Epithelial cell of proximal tubule (primary cell): ENCODE measurements around the gene AP1B1. TPM values are rescaled to one million over a fixed set of nuclear protein-coding genes. Genes with fewer than 3 reads are reported as not detected.

ENCODE experiments used
- DNase-seq: peaks from one replicate; pipeline ENCODE4 v3.0.0-alpha.2; 2011; ENCODE audit warnings: low read depth
- H3K4me3 ChIP-seq: 2 replicates; pipeline ENCODE4 v1.5.1; 2011; ENCODE audit warnings: low read depth, mild to moderate bottlenecking, low read length
- total RNA-seq: library from RNA; depleted of rRNA; stranded (reverse); fragments of >200 nt; gene quantifications from 2 replicates; pipeline ENCODE4 v1.2.3, GENCODE V29; 2015
- TF ChIP-seq, protein P1 (sequence below): conservative IDR thresholded peaks from 2 replicates; pipeline ENCODE4 v1.5.1; 2012; ENCODE audit warnings: low read depth, mild to moderate bottlenecking, low read length

Gene AP1B1
- total RNA-seq, 1 donor from 2014 or later = 50.3 TPM

GRCh38 chr22:29300467-29300806, 87.9 kb downstream of the AP1B1 start:
- DNase-seq = no peak
- TF ChIP-seq, protein P1, sequence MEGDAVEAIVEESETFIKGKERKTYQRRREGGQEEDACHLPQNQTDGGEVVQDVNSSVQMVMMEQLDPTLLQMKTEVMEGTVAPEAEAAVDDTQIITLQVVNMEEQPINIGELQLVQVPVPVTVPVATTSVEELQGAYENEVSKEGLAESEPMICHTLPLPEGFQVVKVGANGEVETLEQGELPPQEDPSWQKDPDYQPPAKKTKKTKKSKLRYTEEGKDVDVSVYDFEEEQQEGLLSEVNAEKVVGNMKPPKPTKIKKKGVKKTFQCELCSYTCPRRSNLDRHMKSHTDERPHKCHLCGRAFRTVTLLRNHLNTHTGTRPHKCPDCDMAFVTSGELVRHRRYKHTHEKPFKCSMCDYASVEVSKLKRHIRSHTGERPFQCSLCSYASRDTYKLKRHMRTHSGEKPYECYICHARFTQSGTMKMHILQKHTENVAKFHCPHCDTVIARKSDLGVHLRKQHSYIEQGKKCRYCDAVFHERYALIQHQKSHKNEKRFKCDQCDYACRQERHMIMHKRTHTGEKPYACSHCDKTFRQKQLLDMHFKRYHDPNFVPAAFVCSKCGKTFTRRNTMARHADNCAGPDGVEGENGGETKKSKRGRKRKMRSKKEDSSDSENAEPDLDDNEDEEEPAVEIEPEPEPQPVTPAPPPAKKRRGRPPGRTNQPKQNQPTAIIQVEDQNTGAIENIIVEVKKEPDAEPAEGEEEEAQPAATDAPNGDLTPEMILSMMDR = no peak
- H3K4me3 ChIP-seq = no peak overlapping the region

GRCh38 chr22:29299136-29299900, 89.1 kb downstream of the AP1B1 start:
- no peak for DNase-seq
- TF ChIP-seq, protein P1 = no peak
- no peak overlapping the region for H3K4me3 ChIP-seq

GRCh38 chr22:29298641-29299040, 89.7 kb downstream of the AP1B1 start:
- no peak for DNase-seq

GRCh38 chr22:29292379-29292778, 96.0 kb downstream of the AP1B1 start:
- TF ChIP-seq, protein P1 = no peak
- no peak for DNase-seq
- no peak overlapping the region for H3K4me3 ChIP-seq

More at GRCh38 chr22:29298641-29299040, 89.7 kb downstream of the AP1B1 start:
- TF ChIP-seq, protein P1 = no peak
- H3K4me3 ChIP-seq = no peak overlapping the region

- no peak for DNase-seq
- no peak overlapping the region for H3K4me3 ChIP-seq
- TF ChIP-seq, protein P1 = no peak
Observed at GRCh38 chr22:29291215-29291614, 97.2 kb downstream of the AP1B1 start.

DNA sequence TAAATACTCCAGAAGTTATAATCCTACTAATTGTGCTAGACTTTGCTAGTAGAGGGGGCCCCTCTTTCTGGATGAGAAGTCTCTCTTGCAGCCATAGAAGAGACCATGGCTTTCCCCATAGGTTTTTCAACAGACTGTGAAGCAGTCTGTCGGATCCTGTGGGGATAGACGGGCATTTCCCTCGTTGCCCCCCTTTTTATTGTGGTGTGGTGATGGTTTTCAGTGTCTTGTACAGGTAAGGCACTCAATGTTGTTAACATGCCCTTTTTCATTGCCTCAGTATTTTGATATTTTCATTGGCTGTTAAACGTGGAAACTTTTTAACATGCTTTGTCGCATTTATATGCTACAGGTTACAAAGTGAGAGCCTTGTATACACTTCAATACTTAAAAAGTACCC, 98.3 kb downstream of the AP1B1 start:
- TF ChIP-seq, protein P1 = no peak
- H3K4me3 ChIP-seq = no peak overlapping the region
- no peak for DNase-seq

DNA sequence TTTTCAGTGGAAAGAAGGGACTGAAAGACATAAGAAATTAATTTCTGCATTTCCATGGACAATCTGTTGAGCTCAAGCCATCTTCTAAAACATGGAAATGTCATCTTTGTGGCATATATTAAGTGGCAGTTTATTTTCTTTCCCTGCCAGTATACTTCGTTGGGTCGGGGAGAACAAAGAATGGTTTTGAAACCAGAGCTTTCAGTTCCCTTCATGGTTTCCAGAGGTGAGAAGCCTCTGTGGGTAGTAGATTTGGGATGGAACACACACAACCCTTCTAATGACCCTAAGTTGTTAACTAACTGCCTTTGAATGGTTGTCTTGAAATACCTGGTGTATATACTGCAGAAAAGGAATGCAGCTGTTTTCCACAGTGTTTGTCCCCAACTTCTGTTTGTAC, 99.5 kb downstream of the AP1B1 start:
- DNase-seq = no peak
- H3K4me3 ChIP-seq = no peak overlapping the region
- TF ChIP-seq, protein P1 = no peak
